SH-SY5Y (cell line): Measurements from ENCODE around the gene MAN2C1.

Experiments
- GATA2 ChIP-seq: IDR thresholded peaks from 2 replicates; pipeline ENCODE4 v1.6.1; 2011; ENCODE audit warnings: mild to moderate bottlenecking, low read depth, low read length
- GATA3 ChIP-seq: IDR thresholded peaks from 2 replicates; pipeline ENCODE4 v1.6.1; 2011; ENCODE audit warnings: low read depth, mild to moderate bottlenecking, low read length, moderate library complexity

DNA sequence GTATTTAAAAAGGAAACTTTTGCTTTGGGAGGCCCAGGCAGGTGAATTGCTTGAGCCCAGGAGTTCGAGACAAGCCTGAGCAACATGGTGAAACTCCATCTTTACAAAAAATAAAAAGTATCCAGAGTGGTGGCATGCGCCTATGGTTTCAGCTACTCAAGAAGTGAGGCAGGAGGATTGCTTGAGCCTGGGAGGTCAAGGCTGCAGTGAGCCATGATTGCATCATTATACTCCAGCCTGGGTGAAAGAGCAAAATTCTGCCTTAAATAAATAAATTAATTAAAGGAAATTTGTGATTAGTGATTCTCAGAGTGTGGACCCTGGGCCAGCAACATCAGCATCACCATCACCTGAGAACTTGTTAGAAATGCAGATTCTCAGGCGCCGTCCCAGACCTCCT lies 42.5 kb downstream of the MAN2C1 start:
- TF ChIP-seq GATA3, result no peak
- TF ChIP-seq GATA2, result no peak
